Tibial nerve (tissue), 4 donors: ENCODE data around the gene SEC16A.
A peak's percentile ranks its signal among the peaks of the same experiment; 100 is the strongest.

ENCODE experiments used
- EP300 ChIP-seq, 2 donors: sonication (generic); formaldehyde crosslinking; IDR thresholded peaks; one replicate each; pipeline ENCODE4 v1.6.1; 2017; ENCODE audit warnings: antibody characterized with exemption in 2 of 2, mild to moderate bottlenecking in 1 of 2
- POLR2A ChIP-seq, 2 donors: fragments of 450-650 bp; IDR thresholded peaks; one replicate each; pipeline ENCODE4 v1.6.1; 2017; ENCODE audit warnings: antibody characterized with exemption in 2 of 2, mild to moderate bottlenecking in 2 of 2, moderate library complexity in 2 of 2
- TF ChIP-seq, protein P1 (sequence below), 5 experiments: fragments of 200-600 bp in 3 of 5; fragments of 450-650 bp in 2 of 5; sonication (generic) in 3 of 5; IDR thresholded peaks; one replicate each; pipeline ENCODE4 v1.5.1; 2016 to 2019; ENCODE audit warnings: antibody characterized with exemption in 5 of 5, mild to moderate bottlenecking in 3 of 5, moderate library complexity in 2 of 5

DNA sequence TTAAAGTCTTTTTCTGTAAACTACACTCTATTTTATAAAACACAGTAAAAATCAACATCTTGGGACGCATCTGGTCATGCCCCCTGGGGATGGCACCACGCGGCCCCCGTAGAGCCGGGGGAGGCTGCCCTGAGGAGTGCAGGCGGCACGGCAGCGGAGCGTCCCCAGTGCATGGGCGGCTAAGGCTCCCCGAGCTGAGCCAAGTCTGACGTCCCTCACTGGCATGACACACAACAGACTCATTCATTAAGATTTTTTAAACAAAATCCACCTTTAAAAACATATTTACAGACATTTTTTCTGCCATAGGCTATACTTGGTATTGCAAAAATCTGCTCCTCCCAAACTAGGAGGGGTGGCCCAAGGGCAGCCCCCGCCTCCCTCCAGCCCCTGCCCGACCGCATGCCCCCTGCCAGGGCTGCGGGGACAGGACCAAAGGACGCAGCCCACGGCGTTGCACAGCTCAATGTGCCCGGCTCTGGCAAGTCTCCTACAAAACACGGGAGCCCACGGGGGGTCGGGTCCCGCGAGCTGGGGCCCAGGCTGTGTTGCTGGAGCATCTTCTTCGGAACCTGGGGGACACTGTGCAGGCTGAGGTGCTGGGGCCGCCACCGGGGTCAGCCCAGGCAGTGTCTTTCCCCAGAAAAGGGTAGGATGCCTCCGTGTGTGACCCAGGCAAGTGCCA is 11.8 kb upstream of the SEC16A start:
- no peak for TF ChIP-seq POLR2A (IDR thresholded peaks at IDR 0.05)
- TF ChIP-seq EP300 (IDR thresholded peaks at IDR 0.05), result peak; percentile 29 to 38
- TF ChIP-seq, protein P1, sequence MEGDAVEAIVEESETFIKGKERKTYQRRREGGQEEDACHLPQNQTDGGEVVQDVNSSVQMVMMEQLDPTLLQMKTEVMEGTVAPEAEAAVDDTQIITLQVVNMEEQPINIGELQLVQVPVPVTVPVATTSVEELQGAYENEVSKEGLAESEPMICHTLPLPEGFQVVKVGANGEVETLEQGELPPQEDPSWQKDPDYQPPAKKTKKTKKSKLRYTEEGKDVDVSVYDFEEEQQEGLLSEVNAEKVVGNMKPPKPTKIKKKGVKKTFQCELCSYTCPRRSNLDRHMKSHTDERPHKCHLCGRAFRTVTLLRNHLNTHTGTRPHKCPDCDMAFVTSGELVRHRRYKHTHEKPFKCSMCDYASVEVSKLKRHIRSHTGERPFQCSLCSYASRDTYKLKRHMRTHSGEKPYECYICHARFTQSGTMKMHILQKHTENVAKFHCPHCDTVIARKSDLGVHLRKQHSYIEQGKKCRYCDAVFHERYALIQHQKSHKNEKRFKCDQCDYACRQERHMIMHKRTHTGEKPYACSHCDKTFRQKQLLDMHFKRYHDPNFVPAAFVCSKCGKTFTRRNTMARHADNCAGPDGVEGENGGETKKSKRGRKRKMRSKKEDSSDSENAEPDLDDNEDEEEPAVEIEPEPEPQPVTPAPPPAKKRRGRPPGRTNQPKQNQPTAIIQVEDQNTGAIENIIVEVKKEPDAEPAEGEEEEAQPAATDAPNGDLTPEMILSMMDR (IDR thresholded peaks at IDR 0.05), result no peak
